ENCODE results near the gene BRIP1. TPM values are rescaled to one million over a fixed set of nuclear protein-coding genes. Genes with fewer than 3 reads are reported as not detected.

Gene BRIP1
- total RNA-seq, 2 experiments from 2014 or later = 13.2 to 14.5 TPM

GRCh38 chr17:61657338-61657737 lies 206.0 kb downstream of the BRIP1 start:
- no peak for ATAC-seq
- H3K27ac Mint-ChIP-seq = no peak overlapping the region

DNA sequence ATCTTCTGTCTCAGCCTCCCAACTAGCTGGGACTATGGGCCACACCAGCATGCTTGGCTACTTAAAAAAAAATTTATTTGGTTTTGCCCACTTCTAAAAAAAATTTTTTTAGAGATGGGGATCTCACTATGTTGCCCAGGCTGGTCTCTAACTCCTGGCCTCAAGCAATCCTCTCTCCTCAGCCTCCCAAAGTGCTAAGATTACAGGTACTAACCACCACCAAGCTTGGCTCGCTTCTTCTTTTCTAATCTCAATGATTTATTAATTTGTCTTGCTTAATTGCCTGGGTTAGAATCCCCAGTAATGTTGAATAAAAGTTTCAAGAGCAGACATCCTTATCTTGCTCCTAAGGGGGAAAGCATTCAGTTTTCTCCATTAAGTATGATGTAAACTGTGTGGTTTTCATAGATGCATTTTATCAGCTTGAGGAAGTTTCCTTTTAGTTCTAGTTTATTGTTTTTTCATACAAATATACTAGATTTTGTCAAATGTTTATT lies 206.6 kb downstream of the BRIP1 start:
- ChIA-PET CTCF (interaction anchor here (0.6 kb wide), 1 partner anchor 300 kb away, joined by 3 read pairs; no protein-coding TSS in a partner anchor), POLR2A (no interaction called here)
- H3K27ac Mint-ChIP-seq = no peak overlapping the region
- peaks cover 12% of the 10 kb centered on the region for H3K27me3 Mint-ChIP-seq
- H3K4me1 Mint-ChIP-seq (ENCODE audit: low read depth) = no peaks in the 10 kb centered on the region
- H3K4me3 Mint-ChIP-seq = no peak overlapping the region
- ATAC-seq (no peak), DNase-seq (no peak)
- no peaks in the 10 kb centered on the region for H3K36me3 Mint-ChIP-seq (ENCODE audit: low read depth)
- peaks cover under 1% of the 10 kb centered on the region for H3K9me3 Mint-ChIP-seq
- TF ChIP-seq CTCF (IDR thresholded peaks at IDR 0.05) = no peak
- intact Hi-C loops (cut with micrococcal nuclease) = no loop called here

More at GRCh38 chr17:61657338-61657737, 206.0 kb downstream of the BRIP1 start:
- Mint-ChIP-seq H3K4me3 (no peak overlapping the region), H3K4me1 (ENCODE audit: low read depth) (no peaks in the 10 kb centered on the region), H3K27me3 (peaks cover 9% of the 10 kb centered on the region), H3K9me3 (no peaks in the 10 kb centered on the region), H3K36me3 (ENCODE audit: low read depth) (no peaks in the 10 kb centered on the region)
- no peak for TF ChIP-seq CTCF (IDR thresholded peaks at IDR 0.05)
- ChIA-PET CTCF (interaction anchor here (0.6 kb wide), 1 partner anchor 300 kb away, joined by 3 read pairs; no protein-coding TSS in a partner anchor), POLR2A (interaction anchor here (0.7 kb wide), 1 partner anchor 16 kb away, joined by 3 read pairs; no protein-coding TSS in a partner anchor)
- intact Hi-C loops (cut with micrococcal nuclease) = no loop called here
- no peak for DNase-seq

DNA sequence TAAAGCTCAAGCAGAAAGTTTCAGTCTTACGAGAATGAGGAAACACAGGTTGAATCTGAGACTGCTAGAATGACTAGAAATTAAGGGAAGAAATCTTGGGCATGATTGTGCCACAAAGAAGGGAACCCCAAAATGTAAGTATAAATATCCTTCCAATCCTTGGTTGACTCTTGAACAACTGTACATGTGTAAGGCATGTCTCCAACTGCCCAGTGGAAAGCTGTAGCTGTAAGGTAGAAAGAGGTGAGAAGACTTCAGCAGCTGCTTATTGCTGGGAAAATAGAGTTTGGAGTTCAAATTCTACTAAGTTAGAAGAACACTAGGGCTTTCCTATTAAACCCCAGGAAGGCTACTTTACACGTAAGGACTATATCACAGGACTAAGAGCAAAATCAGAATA lies 212.6 kb downstream of the BRIP1 start:
- ATAC-seq (no peak), DNase-seq (no peak)
- TF ChIP-seq CTCF (IDR thresholded peaks at IDR 0.05) = no peak
- H3K27me3 Mint-ChIP-seq = peaks cover 24% of the 10 kb centered on the region
- H3K4me3 Mint-ChIP-seq = no peak overlapping the region
- intact Hi-C loops (cut with micrococcal nuclease) = no loop called here
- ChIA-PET CTCF (interaction anchor here (1.1 kb wide), 1 partner anchor 14 kb away, joined by 3 read pairs; no protein-coding TSS in a partner anchor), POLR2A (no interaction called here)
- H3K36me3 Mint-ChIP-seq (ENCODE audit: low read depth) = no peaks in the 10 kb centered on the region
- peaks cover 11% of the 10 kb centered on the region for H3K9me3 Mint-ChIP-seq
- no peak overlapping the region for H3K27ac Mint-ChIP-seq
- H3K4me1 Mint-ChIP-seq (ENCODE audit: low read depth) = no peaks in the 10 kb centered on the region

DNA sequence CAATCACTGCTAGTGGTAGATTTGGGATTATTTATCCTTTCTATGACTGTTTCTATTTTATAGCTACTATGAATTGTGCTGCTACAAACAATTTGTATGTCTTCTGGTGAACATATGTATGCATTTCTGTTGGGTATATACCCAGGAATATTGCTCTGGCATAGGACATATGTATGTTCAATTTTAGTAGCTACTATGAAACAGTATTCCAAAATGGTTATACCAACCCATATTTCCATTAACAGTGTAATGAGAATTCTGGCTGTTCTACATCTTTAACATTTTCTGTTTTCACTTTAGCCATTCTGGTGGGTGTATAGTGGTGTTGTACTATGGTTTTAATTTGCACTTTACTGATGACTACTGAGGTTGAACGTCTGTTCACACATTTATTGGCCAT lies 214.7 kb downstream of the BRIP1 start:
- intact Hi-C loops (cut with micrococcal nuclease) = no loop called here
- POLR2A ChIA-PET = no interaction called here
- TF ChIP-seq CTCF (IDR thresholded peaks at IDR 0.05) = no peak
- H3K4me3 Mint-ChIP-seq = no peak overlapping the region
- CTCF ChIA-PET = interaction anchor here (0.8 to 1.3 kb wide), 2 partner anchors 188 to 461 kb away, joined by 3 read pairs; no protein-coding TSS in a partner anchor
- H3K27me3 Mint-ChIP-seq = peaks cover 24% of the 10 kb centered on the region
- H3K36me3 Mint-ChIP-seq (ENCODE audit: low read depth) = no peaks in the 10 kb centered on the region
- ATAC-seq (no peak), DNase-seq (no peak)
- no peaks in the 10 kb centered on the region for H3K4me1 Mint-ChIP-seq (ENCODE audit: low read depth)
- H3K9me3 Mint-ChIP-seq = peaks cover 11% of the 10 kb centered on the region
- H3K27ac Mint-ChIP-seq = no peak overlapping the region

DNA sequence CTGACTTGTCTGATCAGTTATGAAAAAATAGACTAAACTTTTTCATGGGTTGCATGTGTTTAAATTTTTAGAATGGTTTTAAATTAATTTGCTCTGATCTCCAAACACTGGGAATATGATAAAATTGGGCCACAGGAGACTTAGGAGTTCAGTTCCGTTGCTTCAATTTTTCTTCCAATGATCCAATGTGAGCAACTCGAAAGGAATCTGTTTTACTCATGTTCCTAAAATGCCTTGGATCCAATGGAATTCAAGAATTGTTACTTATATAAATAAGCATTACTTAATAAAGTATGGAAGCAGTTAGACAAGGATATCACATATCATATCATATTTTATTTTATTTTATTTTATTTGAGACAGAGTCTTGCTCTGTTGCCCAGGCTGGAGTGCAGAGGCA lies 216.3 kb downstream of the BRIP1 start:
- POLR2A ChIA-PET = no interaction called here
- ATAC-seq (no peak), DNase-seq (no peak)
- H3K4me3 Mint-ChIP-seq = no peak overlapping the region
- intact Hi-C loops (cut with micrococcal nuclease) = no loop called here
- no peak overlapping the region for H3K27ac Mint-ChIP-seq
- H3K27me3 Mint-ChIP-seq = peaks cover 21% of the 10 kb centered on the region
- H3K4me1 Mint-ChIP-seq (ENCODE audit: low read depth) = no peaks in the 10 kb centered on the region
- peaks cover 11% of the 10 kb centered on the region for H3K9me3 Mint-ChIP-seq
- H3K36me3 Mint-ChIP-seq (ENCODE audit: low read depth) = no peaks in the 10 kb centered on the region
- CTCF ChIA-PET = interaction anchor here (2.8 kb wide), 1 partner anchor 12 kb away, joined by 18 read pairs; no protein-coding TSS in a partner anchor
- TF ChIP-seq CTCF (IDR thresholded peaks at IDR 0.05) = no peak

Data from activated CD8-positive, alpha-beta T cell treated with anti-CD3 and anti-CD28 coated beads for 36 hours (primary cell).